ENCODE results near the gene NEK11. TPM values are rescaled to one million over a fixed set of nuclear protein-coding genes. Genes with fewer than 3 reads are reported as not detected.

Gene NEK11
- total and polyA plus RNA-seq, 9 of the 15 experiments (the other 6 are each of a cell fraction or from before 2014, with no cell fraction given) = 0.28 to 1.5 (median 0.87) TPM

DNA sequence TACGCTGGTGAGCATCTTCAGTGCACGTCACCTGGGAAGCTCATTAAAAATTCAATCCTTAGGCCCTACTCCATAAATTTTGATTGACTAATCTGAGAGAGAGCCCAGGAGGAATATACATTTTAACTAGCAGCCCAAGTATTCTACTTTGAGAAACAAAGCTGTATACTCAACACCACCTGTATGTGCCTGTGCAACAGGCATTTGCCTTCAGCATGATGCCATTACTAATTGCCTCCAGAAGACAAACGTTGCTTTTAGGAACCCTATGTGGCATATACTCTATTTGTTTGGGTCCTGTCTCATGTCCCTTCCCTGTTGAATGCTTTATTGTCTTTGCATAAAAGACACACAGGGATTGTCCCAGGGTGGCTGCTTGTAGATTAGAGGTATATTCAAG, 7.7 kb upstream of the NEK11 start:
- no peak overlapping the region for H3K27ac ChIP-seq (ENCODE audit: extremely low read depth, low read depth, low read length)
- in situ Hi-C loops (cut with MboI) (no loop called here), intact Hi-C loops (cut with micrococcal nuclease) (no loop called here)
- no peak overlapping the region for H3K4me2 ChIP-seq (ENCODE audit: insufficient read depth, low read length)
- H3K27me3 ChIP-seq (ENCODE audit: control insufficient read depth in 2 of 2, insufficient read depth in 2 of 2, low read length in 2 of 2) = no peaks in the 10 kb centered on the region
- 73% methylated on average over 3 of the region's 3 CpGs for WGBS (ENCODE audit: insufficient coverage, low coverage, missing lambda C conversion rate)
- no peak overlapping the region for H3K4me3 ChIP-seq
- ChIA-PET POLR2A (interaction anchor here (1.1 kb wide), 1 partner anchor 17 kb away, joined by 3 read pairs; no protein-coding TSS in a partner anchor), CTCF (ENCODE audit: low intra/inter-chr PET ratio) (no interaction called here)
- TF ChIP-seq NR2C2 (CRISPR knock-in tag; IDR thresholded peaks at IDR 0.05) = no peak
- TF ChIP-seq NR2C2 (tag; IDR thresholded peaks at IDR 0.05) = no peak
- TF ChIP-seq TAF15 (IDR thresholded peaks at IDR 0.05; ENCODE audit: low read depth, low read length) = no peak
- no peak for TF ChIP-seq PURB (CRISPR knock-in tag; IDR thresholded peaks at IDR 0.05; ENCODE audit: low read depth)
- no peak for TF ChIP-seq ZNF140 (CRISPR knock-in tag; IDR thresholded peaks at IDR 0.05)
- no peak for TF ChIP-seq NUFIP1 (IDR thresholded peaks at IDR 0.05; ENCODE audit: partially characterized antibody)
- no peak for TF ChIP-seq TAF9B (IDR thresholded peaks at IDR 0.05; ENCODE audit: partially characterized antibody)
- TF ChIP-seq, protein P1, sequence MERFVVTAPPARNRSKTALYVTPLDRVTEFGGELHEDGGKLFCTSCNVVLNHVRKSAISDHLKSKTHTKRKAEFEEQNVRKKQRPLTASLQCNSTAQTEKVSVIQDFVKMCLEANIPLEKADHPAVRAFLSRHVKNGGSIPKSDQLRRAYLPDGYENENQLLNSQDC (CRISPR knock-in tag; IDR thresholded peaks at IDR 0.05) = no peak
- no peak for TF ChIP-seq SMARCC2 (IDR thresholded peaks at IDR 0.05; ENCODE audit: low read depth)
- no peak for TF ChIP-seq FOXA3 (CRISPR knock-in tag; conservative IDR thresholded peaks at IDR 0.05 in 1 of 2, IDR thresholded peaks at IDR 0.05 in 1 of 2)
- no peak for TF ChIP-seq ZNF3 (CRISPR knock-in tag; IDR thresholded peaks at IDR 0.05)
- TF ChIP-seq SRF (CRISPR knock-in tag; IDR thresholded peaks at IDR 0.05) = no peak
- no peak for TF ChIP-seq ELF2 (CRISPR knock-in tag; IDR thresholded peaks at IDR 0.05)
- TF ChIP-seq E2F5 (CRISPR knock-in tag; IDR thresholded peaks at IDR 0.05) = no peak
- TF ChIP-seq HMG20B (CRISPR knock-in tag; IDR thresholded peaks at IDR 0.05) = no peak
- TF ChIP-seq CBX8 (IDR thresholded peaks at IDR 0.05; ENCODE audit: borderline replicate concordance, extremely low read depth, low read depth, low read length, poor library complexity, severe bottlenecking) = no peak
- TF ChIP-seq ZNF408 (CRISPR knock-in tag; IDR thresholded peaks at IDR 0.05; ENCODE audit: low read depth) = no peak
- TF ChIP-seq XRCC4 (IDR thresholded peaks at IDR 0.05; ENCODE audit: extremely low read depth, insufficient read depth, insufficient read length) = no peak
- TF ChIP-seq DACH1 (IDR thresholded peaks at IDR 0.05; ENCODE audit: partially characterized antibody) = no peak
- H3K9me3 ChIP-seq (replicated peaks; ENCODE audit: control insufficient read depth, insufficient read depth, low read depth, low read length) = no peaks in the 10 kb centered on the region
- no peak for ATAC-seq
- H3K79me2 ChIP-seq (ENCODE audit: control insufficient read depth, insufficient read depth, low read length) = no peaks in the 10 kb centered on the region
- no peaks in the 10 kb centered on the region for H3K9me1 ChIP-seq (ENCODE audit: control insufficient read depth, insufficient read depth, low read length)
- 0 out of 5 replicates have a peak, but pooled peaks cover 0 to 2% of the 10 kb centered on the region in 2 experiments for H3K4me1 ChIP-seq (replicated peaks in 1 of 2; ENCODE audit: control insufficient read depth in 2 of 2, insufficient read depth in 2 of 2, low read length in 2 of 2)
- no peaks in the 10 kb centered on the region for H4K20me1 ChIP-seq (replicated peaks; ENCODE audit: control insufficient read depth, insufficient read depth, low read length)
- no peak overlapping the region for H3K9ac ChIP-seq (ENCODE audit: insufficient read depth in 1 of 2, low read depth in 2 of 2, low read length in 2 of 2)
- no TSS peak for BruUV-seq (replicated peaks)
- H3K36me3 ChIP-seq (ENCODE audit: control insufficient read depth, insufficient read depth, low read length) = peaks cover 46% of the 10 kb centered on the region
- H2AFZ ChIP-seq (ENCODE audit: low read depth, low read length) = no peak overlapping the region
- FAIRE-seq = no peak
- DNase-seq (ENCODE audit: extremely low read depth in 1 of 4, low spot score in 3 of 4) = no peak
